Measurements from ENCODE around the gene OCRL.

OCRL gene

DNA sequence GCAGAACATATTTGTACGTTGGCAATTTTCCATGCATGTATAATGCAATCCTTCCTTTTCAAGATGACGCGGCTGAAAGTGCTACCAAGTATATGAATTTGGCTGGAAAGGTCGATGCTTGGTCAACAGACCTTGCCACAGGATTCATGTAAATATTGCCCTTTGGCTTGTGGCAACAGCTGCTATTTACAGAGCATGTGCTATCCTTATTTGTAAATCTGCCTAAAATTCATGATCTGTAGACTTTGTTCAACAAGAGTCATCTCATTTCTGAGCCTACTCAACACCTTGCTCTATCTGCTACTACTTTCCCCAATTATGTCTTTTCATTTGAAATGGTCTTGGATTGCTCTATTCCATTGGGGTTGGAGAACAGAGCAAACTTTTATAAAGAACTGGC is 14.9 kb upstream of the OCRL start:
- H3K9ac ChIP-seq (ENCODE audit: low read length), result no peak overlapping the region
- DNase-seq, result no peak
- WGBS, result 98% methylated on average over 3 of the region's 4 CpGs
- H3K4me3 ChIP-seq (ENCODE audit: insufficient read depth in 1 of 2, low read depth in 1 of 2, low read length in 2 of 2), result no peak overlapping the region
- no peak overlapping the region for H2BK12ac ChIP-seq (ENCODE audit: low read length in 2 of 2)
- H3K14ac ChIP-seq (ENCODE audit: low read length in 2 of 2), result no peak overlapping the region
- no peak overlapping the region for H4K8ac ChIP-seq (ENCODE audit: low read length)
- no peaks in the 10 kb centered on the region for H3K9me3 ChIP-seq (ENCODE audit: control insufficient read depth, low read length)
- no peak overlapping the region for H2AK5ac ChIP-seq (ENCODE audit: low read length, severe bottlenecking)
- no peak overlapping the region for H3K23ac ChIP-seq (ENCODE audit: low read length in 2 of 2)
- H3K27me3 ChIP-seq (ENCODE audit: control insufficient read depth in 1 of 2, insufficient read depth in 1 of 2, low read length in 2 of 2), result no peaks in the 10 kb centered on the region
- H2BK120ac ChIP-seq (ENCODE audit: low read depth, low read length), result no peak overlapping the region
- no peaks in the 10 kb centered on the region for H3K36me3 ChIP-seq (ENCODE audit: control insufficient read depth in 1 of 2, insufficient read depth in 2 of 2, low read depth in 1 of 2, low read length in 2 of 2)
- no peak overlapping the region for H2BK5ac ChIP-seq (ENCODE audit: low read depth, low read length, poor library complexity, severe bottlenecking)
- no peak overlapping the region for H3K18ac ChIP-seq (ENCODE audit: low read depth in 1 of 2, low read length in 2 of 2)
- no peak overlapping the region for H2BK15ac ChIP-seq (ENCODE audit: low read depth, poor library complexity, severe bottlenecking)
- no peaks in the 10 kb centered on the region for H3K79me1 ChIP-seq (replicated peaks; ENCODE audit: low read length, poor library complexity, severe bottlenecking)
- H3K4ac ChIP-seq (ENCODE audit: low read depth in 1 of 2, low read length in 2 of 2), result no peak overlapping the region
- H3K27ac ChIP-seq (ENCODE audit: low read length, poor library complexity, severe bottlenecking), result no peak overlapping the region
- H3K4me1 ChIP-seq (ENCODE audit: control insufficient read depth, insufficient read depth, low read depth, low read length), result no peaks in the 10 kb centered on the region
- no peak overlapping the region for H2AFZ ChIP-seq (ENCODE audit: low read depth, low read length)
- no peak overlapping the region for H3K4me2 ChIP-seq (ENCODE audit: low read length, poor library complexity, severe bottlenecking)
- no peak overlapping the region for H4K91ac ChIP-seq (ENCODE audit: low read length)

GRCh38 chrX:129525896-129526295 is 14.2 kb upstream of the OCRL start:
- Histone ChIP-seq H3K79me1 (replicated peaks; ENCODE audit: low read length, poor library complexity, severe bottlenecking) (no peaks in the 10 kb centered on the region), H3K23ac (ENCODE audit: low read length in 2 of 2) (no peak overlapping the region), H2BK15ac (ENCODE audit: low read depth, poor library complexity, severe bottlenecking) (no peak overlapping the region), H3K27me3 (ENCODE audit: control insufficient read depth in 1 of 2, insufficient read depth in 1 of 2, low read length in 2 of 2) (peaks cover 0 to under 1% of the 10 kb centered on the region in 2 experiments), H2AFZ (ENCODE audit: low read depth, low read length) (no peak overlapping the region), H3K4me3 (ENCODE audit: insufficient read depth in 1 of 2, low read depth in 1 of 2, low read length in 2 of 2) (no peak overlapping the region), H4K91ac (ENCODE audit: low read length) (no peak overlapping the region), H3K4me1 (ENCODE audit: control insufficient read depth, insufficient read depth, low read depth, low read length) (no peaks in the 10 kb centered on the region), H3K9ac (ENCODE audit: low read length) (no peak overlapping the region), H2BK120ac (ENCODE audit: low read depth, low read length) (no peak overlapping the region), H3K9me3 (ENCODE audit: control insufficient read depth, low read length) (no peaks in the 10 kb centered on the region), H3K36me3 (ENCODE audit: control insufficient read depth in 1 of 2, insufficient read depth in 2 of 2, low read depth in 1 of 2, low read length in 2 of 2) (no peaks in the 10 kb centered on the region), H2AK5ac (ENCODE audit: low read length, severe bottlenecking) (no peak overlapping the region), H4K8ac (ENCODE audit: low read length) (no peak overlapping the region), H2BK12ac (ENCODE audit: low read length in 2 of 2) (no peak overlapping the region), H3K4ac (ENCODE audit: low read depth in 1 of 2, low read length in 2 of 2) (no peak overlapping the region), H3K14ac (ENCODE audit: low read length in 2 of 2) (no peak overlapping the region), H3K18ac (ENCODE audit: low read depth in 1 of 2, low read length in 2 of 2) (no peak overlapping the region), H2BK5ac (ENCODE audit: low read depth, low read length, poor library complexity, severe bottlenecking) (no peak overlapping the region), H3K27ac (ENCODE audit: low read length, poor library complexity, severe bottlenecking) (no peak overlapping the region), H3K4me2 (ENCODE audit: low read length, poor library complexity, severe bottlenecking) (no peak overlapping the region)
- WGBS, result 50% methylated on average over 1 of the region's 3 CpGs
- no peak for DNase-seq

DNA sequence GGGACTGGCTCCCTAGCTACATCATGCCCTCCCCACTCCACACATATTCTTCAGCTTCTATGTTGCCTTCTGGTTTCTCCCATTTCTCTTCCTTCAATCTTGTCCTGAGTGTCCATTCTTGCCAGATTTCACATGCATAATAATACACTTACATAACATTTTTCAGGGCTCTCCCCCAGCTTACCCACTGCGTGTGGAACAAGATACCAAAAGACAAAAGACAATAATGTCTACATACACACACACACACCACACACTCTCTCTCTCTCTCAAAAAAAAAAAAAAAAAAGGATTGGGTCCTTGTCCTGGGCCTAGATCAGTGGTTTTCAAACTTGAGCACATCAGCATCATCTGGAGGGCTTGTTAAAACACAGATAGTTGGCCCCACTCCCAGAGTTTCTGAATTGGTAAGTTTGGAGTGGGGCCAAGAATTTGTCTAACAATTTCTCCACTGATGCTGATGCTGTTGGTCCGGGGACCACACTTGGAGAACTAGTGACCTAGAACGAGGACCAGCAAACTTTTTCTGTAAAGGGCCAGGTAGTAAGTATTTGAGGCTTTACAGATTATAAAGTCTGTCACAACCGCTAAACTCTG is 10.3 kb upstream of the OCRL start:
- Histone ChIP-seq H3K4me2 (ENCODE audit: low read length, poor library complexity, severe bottlenecking) (no peak overlapping the region), H3K4ac (ENCODE audit: low read depth in 1 of 2, low read length in 2 of 2) (no peak overlapping the region), H2BK120ac (ENCODE audit: low read depth, low read length) (no peak overlapping the region), H3K14ac (ENCODE audit: low read length in 2 of 2) (no peak overlapping the region), H2AK5ac (ENCODE audit: low read length, severe bottlenecking) (no peak overlapping the region), H3K27ac (ENCODE audit: low read length, poor library complexity, severe bottlenecking) (no peak overlapping the region), H3K23ac (ENCODE audit: low read length in 2 of 2) (no peak overlapping the region), H3K18ac (ENCODE audit: low read depth in 1 of 2, low read length in 2 of 2) (no peak overlapping the region), H3K27me3 (ENCODE audit: control insufficient read depth in 1 of 2, insufficient read depth in 1 of 2, low read length in 2 of 2) (peaks cover 0 to 5% of the 10 kb centered on the region in 2 experiments), H2BK5ac (ENCODE audit: low read depth, low read length, poor library complexity, severe bottlenecking) (no peak overlapping the region), H4K8ac (ENCODE audit: low read length) (no peak overlapping the region), H3K36me3 (ENCODE audit: control insufficient read depth in 1 of 2, insufficient read depth in 2 of 2, low read depth in 1 of 2, low read length in 2 of 2) (no peaks in the 10 kb centered on the region), H2BK12ac (ENCODE audit: low read length in 2 of 2) (no peak overlapping the region), H2BK15ac (ENCODE audit: low read depth, poor library complexity, severe bottlenecking) (no peak overlapping the region), H4K91ac (ENCODE audit: low read length) (no peak overlapping the region), H2AFZ (ENCODE audit: low read depth, low read length) (no peak overlapping the region), H3K4me1 (ENCODE audit: control insufficient read depth, insufficient read depth, low read depth, low read length) (no peaks in the 10 kb centered on the region), H3K4me3 (ENCODE audit: insufficient read depth in 1 of 2, low read depth in 1 of 2, low read length in 2 of 2) (no peak overlapping the region), H3K9ac (ENCODE audit: low read length) (no peak overlapping the region), H3K9me3 (ENCODE audit: control insufficient read depth, low read length) (no peaks in the 10 kb centered on the region), H3K79me1 (replicated peaks; ENCODE audit: low read length, poor library complexity, severe bottlenecking) (no peaks in the 10 kb centered on the region)
- 100% methylated on average over 3 of the region's 4 CpGs for WGBS
- no peak for DNase-seq

DNA sequence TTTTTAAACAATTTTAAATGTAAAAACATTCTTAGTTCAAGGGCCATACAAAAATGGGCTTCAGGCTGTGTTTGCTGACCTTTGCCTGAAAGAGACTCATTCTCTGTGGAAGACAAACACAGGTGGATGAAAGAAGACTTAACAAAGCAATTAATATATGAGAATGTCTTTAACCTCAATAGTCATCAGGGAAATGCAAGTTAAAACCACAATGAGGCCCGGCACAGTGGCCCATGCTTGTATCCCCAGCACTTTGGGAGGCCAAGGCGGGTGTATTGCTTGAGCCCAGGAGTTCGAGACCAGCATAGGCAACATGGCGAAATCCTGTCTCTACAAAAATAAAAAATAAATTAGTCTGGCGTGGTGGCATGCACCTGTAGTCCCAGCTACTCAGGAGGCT is 9.6 kb upstream of the OCRL start:
- H3K36me3 ChIP-seq (ENCODE audit: control insufficient read depth in 1 of 2, insufficient read depth in 2 of 2, low read depth in 1 of 2, low read length in 2 of 2), result no peaks in the 10 kb centered on the region
- no peak overlapping the region for H3K27ac ChIP-seq (ENCODE audit: low read length, poor library complexity, severe bottlenecking)
- no peak overlapping the region for H3K23ac ChIP-seq (ENCODE audit: low read length in 2 of 2)
- no peak overlapping the region for H4K91ac ChIP-seq (ENCODE audit: low read length)
- H3K4me2 ChIP-seq (ENCODE audit: low read length, poor library complexity, severe bottlenecking), result no peak overlapping the region
- no peak overlapping the region for H3K4me3 ChIP-seq (ENCODE audit: insufficient read depth in 1 of 2, low read depth in 1 of 2, low read length in 2 of 2)
- no peak overlapping the region for H3K14ac ChIP-seq (ENCODE audit: low read length in 2 of 2)
- no peak overlapping the region for H2BK12ac ChIP-seq (ENCODE audit: low read length in 2 of 2)
- DNase-seq, result no peak
- no peaks in the 10 kb centered on the region for H3K4me1 ChIP-seq (ENCODE audit: control insufficient read depth, insufficient read depth, low read depth, low read length)
- H4K8ac ChIP-seq (ENCODE audit: low read length), result no peak overlapping the region
- no peaks in the 10 kb centered on the region for H3K9me3 ChIP-seq (ENCODE audit: control insufficient read depth, low read length)
- H3K79me1 ChIP-seq (replicated peaks; ENCODE audit: low read length, poor library complexity, severe bottlenecking), result no peaks in the 10 kb centered on the region
- H3K9ac ChIP-seq (ENCODE audit: low read length), result no peak overlapping the region
- no peak overlapping the region for H3K18ac ChIP-seq (ENCODE audit: low read depth in 1 of 2, low read length in 2 of 2)
- no peak overlapping the region for H2AK5ac ChIP-seq (ENCODE audit: low read length, severe bottlenecking)
- no peak overlapping the region for H2BK120ac ChIP-seq (ENCODE audit: low read depth, low read length)
- 86% methylated on average over 5 of the region's 5 CpGs for WGBS
- H2AFZ ChIP-seq (ENCODE audit: low read depth, low read length), result no peak overlapping the region
- H3K4ac ChIP-seq (ENCODE audit: low read depth in 1 of 2, low read length in 2 of 2), result no peak overlapping the region
- H2BK15ac ChIP-seq (ENCODE audit: low read depth, poor library complexity, severe bottlenecking), result no peak overlapping the region
- peaks cover 0 to 5% of the 10 kb centered on the region in 2 experiments for H3K27me3 ChIP-seq (ENCODE audit: control insufficient read depth in 1 of 2, insufficient read depth in 1 of 2, low read length in 2 of 2)
- no peak overlapping the region for H2BK5ac ChIP-seq (ENCODE audit: low read depth, low read length, poor library complexity, severe bottlenecking)

All from mesenchymal stem cell (in vitro differentiated cells and primary cell).